ENCODE measurements around the gene HYAL4. TPM values are rescaled to one million over a fixed set of nuclear protein-coding genes. Genes with fewer than 3 reads are reported as not detected.

The HYAL4 gene
- total and polyA plus RNA-seq, 8 donors = 0.78 TPM; not detected in 7

GRCh38 chr7:123798532-123799188 is 46.3 kb upstream of the HYAL4 start:
- peak overlapping the region in 4 of 5 donors; percentile 52 to 77 (median 61) for H3K27ac ChIP-seq
- no peaks in the 10 kb centered on the region for H3K9me3 ChIP-seq
- peaks cover 0 to 10% (median 2%) of the 10 kb centered on the region in 4 donors for H3K4me1 ChIP-seq
- peak in 1 of 2 donors; percentile 43 for DNase-seq
- TF ChIP-seq POLR2AphosphoS5 (IDR thresholded peaks at IDR 0.05) (no peak), EP300 (IDR thresholded peaks at IDR 0.05) (no peak), CTCF (IDR thresholded peaks at IDR 0.05) (no peak), POLR2A (IDR thresholded peaks at IDR 0.05) (no peak)
- 22 to 63% (median 46%) methylated on average over 6 of the region's 6 CpGs for WGBS, 5 donors
- intact Hi-C loops (cut with DNase I; ENCODE audit: low total_unique reads) = loop anchor here (10.0 kb wide), 1 partner anchor 66 kb away; no protein-coding TSS in a partner anchor
- no peaks in the 10 kb centered on the region for H3K36me3 ChIP-seq
- H3K4me3 ChIP-seq = peak overlapping the region in 2 of 4 donors; percentile 20 to 21
- H3K27me3 ChIP-seq = no peaks in the 10 kb centered on the region

GRCh38 chr7:123802249-123802648 is 42.7 kb upstream of the HYAL4 start:
- Histone ChIP-seq H3K9me3 (no peaks in the 10 kb centered on the region), H3K4me1 (peaks cover 0 to 5% (median under 1%) of the 10 kb centered on the region in 4 donors), H3K4me3 (no peak overlapping the region), H3K36me3 (no peaks in the 10 kb centered on the region), H3K27ac (no peak overlapping the region), H3K27me3 (no peaks in the 10 kb centered on the region)
- no peak for TF ChIP-seq POLR2A (IDR thresholded peaks at IDR 0.05)
- no peak for TF ChIP-seq EP300 (IDR thresholded peaks at IDR 0.05)
- TF ChIP-seq CTCF (IDR thresholded peaks at IDR 0.05) = no peak
- no peak for TF ChIP-seq POLR2AphosphoS5 (IDR thresholded peaks at IDR 0.05)
- DNase-seq = no peak
- intact Hi-C loops (cut with DNase I; ENCODE audit: low total_unique reads) = no loop called here
- 71 to 84% (median 80%) methylated on average over 1 of the region's 1 CpG for WGBS, 5 donors

- H3K4me3 ChIP-seq = no peak overlapping the region
- no peaks in the 10 kb centered on the region for H3K36me3 ChIP-seq
- DNase-seq = no peak
- intact Hi-C loops (cut with DNase I; ENCODE audit: low total_unique reads) = no loop called here
- H3K27me3 ChIP-seq = no peaks in the 10 kb centered on the region
- no peaks in the 10 kb centered on the region for H3K4me1 ChIP-seq
- H3K27ac ChIP-seq = no peak overlapping the region
- TF ChIP-seq EP300 (IDR thresholded peaks at IDR 0.05) = no peak
- no peak for TF ChIP-seq CTCF (IDR thresholded peaks at IDR 0.05)
- TF ChIP-seq POLR2AphosphoS5 (IDR thresholded peaks at IDR 0.05) = no peak
- no peak for TF ChIP-seq POLR2A (IDR thresholded peaks at IDR 0.05)
- peaks cover 0 to 12% (median 3%) of the 10 kb centered on the region in 4 donors for H3K9me3 ChIP-seq
These were observed 39.7 kb upstream of the HYAL4 start for GRCh38 chr7:123805287-123805686.

- WGBS, 5 donors = 85 to 96% (median 91%) methylated on average over 2 of the region's 2 CpGs
- intact Hi-C loops (cut with DNase I; ENCODE audit: low total_unique reads) = no loop called here
- no peaks in the 10 kb centered on the region for H3K27me3 ChIP-seq
- H3K4me1 ChIP-seq = no peaks in the 10 kb centered on the region
- no peak overlapping the region for H3K4me3 ChIP-seq
- H3K27ac ChIP-seq = no peak overlapping the region
- H3K9me3 ChIP-seq = peaks cover 0 to 12% (median 3%) of the 10 kb centered on the region in 4 donors
- H3K36me3 ChIP-seq = no peaks in the 10 kb centered on the region
- DNase-seq = no peak
- no peak for TF ChIP-seq EP300 (IDR thresholded peaks at IDR 0.05)
- no peak for TF ChIP-seq CTCF (IDR thresholded peaks at IDR 0.05)
- no peak for TF ChIP-seq POLR2A (IDR thresholded peaks at IDR 0.05)
- no peak for TF ChIP-seq POLR2AphosphoS5 (IDR thresholded peaks at IDR 0.05)
These were observed 35.5 kb upstream of the HYAL4 start for GRCh38 chr7:123809471-123809870.
